ENCODE results near the gene USF2.

The USF2 gene

DNA sequence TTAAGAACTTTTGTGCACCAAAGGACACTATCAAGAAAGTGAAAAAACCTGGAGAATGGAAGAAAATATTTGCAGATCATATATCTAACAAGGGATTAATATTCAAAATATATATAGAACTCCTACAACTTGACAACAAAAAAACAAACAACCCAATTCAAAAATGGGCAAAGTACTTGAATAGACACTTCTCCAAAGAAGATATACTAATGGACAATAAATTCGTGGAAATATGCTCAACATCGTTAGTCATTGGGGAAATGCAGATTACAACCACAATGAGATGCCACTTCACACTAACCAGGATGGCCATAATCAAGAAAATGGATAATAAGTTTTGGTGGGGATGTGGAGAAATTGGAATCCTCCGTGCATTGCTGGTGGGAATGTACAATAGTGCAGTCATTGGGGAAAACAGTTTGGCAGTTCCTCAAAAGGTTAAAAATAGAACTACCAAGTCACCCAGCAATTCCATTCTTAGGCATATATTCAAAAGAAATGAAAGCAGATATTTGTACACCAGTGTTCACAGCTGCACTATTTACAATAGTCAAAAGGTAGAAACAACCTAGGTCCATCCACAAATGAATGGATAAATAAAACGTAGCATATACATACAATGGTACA lies 22.2 kb upstream of the USF2 start:
- DNase-seq = no peak

DNA sequence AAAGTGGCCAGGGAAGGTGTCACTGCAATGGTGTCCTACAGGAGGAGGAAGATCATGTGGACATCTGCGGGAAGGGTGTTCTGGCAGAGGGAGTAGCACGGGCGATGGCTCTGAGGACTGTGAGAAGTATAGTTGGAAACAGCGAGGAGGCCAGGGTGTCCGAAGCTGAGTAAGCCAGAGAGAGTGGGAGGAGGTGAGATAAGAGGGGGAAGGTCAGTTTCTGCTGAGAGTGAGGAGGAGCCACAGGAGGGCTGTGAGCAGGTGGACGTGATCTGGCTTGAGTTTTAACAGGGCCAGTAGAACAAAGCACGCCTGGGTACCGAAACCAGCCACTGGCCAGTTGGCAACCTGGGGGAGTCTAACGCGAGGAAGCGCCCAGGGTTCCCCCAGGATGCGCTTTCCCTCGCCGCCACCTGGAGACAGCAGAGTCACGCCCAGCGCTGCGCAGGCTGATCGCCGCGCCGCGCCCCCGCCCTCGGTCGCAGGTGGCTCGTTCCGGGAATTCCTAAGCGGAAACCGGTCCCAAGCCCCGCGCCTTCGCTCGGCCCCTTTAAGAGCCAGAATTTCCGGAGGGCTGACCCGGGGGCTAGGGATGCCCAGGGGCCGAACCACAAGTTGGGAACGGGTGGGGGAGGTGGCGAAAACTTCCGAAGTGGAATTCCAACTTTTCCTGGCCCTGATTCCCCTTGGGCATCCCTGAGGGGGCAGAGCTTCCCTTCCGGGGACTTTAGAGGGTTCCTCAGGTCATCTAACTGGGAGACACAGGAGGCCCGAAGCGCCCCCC lies 21.0 kb upstream of the USF2 start:
- DNase-seq = peak; percentile 83

DNA sequence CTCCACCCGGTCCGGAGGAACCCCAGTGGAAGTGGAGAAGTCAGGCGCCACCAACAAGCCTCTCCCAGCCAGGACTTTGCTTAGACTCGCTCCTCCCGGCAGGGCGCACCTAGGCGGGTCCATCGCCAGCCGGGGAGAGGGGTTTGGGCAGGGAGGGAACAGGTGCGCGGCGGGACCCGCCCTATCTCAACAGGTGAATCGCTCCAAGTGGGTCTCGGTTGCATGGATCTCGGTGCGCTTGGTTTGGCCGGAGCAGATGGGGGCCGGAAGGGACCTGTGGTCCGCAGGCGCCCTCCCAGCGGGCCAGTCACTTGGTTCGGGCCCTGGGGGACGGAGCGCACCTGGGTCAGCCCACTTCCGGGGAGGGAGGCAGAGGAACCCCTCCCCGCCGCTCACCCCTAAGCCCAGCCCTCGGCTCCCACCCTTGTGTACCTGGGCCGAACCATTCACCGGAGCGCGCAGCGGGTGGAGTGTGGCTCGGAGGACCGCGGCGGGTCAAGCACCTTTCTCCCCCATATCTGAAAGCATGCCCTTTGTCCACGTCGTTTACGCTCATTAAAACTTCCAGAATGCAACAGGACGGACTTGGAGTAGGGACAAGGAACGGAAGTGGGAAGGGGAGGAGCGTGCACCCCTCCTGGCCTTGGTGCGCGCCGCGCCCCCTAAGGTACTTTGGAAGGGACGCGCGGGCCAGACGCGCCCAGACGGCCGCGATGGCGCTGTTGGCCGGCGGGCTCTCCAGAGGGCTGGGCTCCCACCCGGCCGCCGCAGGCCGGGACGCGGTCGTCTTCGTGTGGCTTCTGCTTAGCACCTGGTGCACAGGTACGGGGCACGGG lies 20.2 kb upstream of the USF2 start, which contains the start of gene LSR:
TSS of gene LSR (plus strand) at position 693 of the 836 bp plus-strand sequence. CDS start at position 714, 21 bp downstream.
- peak; percentile 93 for DNase-seq

DNA sequence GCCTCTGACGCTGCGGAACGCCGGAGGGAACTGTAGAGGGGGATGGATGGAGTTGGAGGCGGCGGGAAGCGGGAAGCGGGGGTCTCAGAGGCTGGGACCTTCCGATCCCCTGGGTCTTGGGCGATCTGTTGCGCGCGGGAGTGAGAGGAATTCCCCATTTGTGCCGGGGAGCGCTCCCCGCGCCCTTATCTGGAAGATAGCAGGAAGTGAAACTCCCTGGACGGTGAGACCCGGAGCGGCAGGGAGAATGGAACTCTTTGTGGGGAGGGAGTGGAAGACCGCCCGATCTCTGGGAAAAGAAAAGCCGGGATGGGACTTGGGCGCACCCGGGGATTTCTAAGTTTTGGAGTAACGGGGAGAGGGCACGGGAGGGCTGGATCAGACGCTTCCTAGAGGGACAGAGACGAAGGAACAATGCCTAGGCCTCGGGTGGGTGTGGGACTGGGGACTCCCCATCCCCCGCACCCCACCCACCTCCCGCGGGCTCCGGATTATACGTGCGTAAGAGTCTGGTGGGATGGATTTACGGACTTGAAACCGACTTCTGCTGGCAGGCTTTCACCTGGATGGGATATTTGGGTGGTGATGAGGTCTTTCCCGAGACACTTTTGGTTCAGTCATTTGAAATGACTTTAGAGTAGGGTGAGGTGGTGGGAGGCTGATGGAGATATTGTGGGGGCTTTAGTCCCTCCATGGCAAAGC lies 19.5 kb upstream of the USF2 start:
- no peak for DNase-seq

DNA sequence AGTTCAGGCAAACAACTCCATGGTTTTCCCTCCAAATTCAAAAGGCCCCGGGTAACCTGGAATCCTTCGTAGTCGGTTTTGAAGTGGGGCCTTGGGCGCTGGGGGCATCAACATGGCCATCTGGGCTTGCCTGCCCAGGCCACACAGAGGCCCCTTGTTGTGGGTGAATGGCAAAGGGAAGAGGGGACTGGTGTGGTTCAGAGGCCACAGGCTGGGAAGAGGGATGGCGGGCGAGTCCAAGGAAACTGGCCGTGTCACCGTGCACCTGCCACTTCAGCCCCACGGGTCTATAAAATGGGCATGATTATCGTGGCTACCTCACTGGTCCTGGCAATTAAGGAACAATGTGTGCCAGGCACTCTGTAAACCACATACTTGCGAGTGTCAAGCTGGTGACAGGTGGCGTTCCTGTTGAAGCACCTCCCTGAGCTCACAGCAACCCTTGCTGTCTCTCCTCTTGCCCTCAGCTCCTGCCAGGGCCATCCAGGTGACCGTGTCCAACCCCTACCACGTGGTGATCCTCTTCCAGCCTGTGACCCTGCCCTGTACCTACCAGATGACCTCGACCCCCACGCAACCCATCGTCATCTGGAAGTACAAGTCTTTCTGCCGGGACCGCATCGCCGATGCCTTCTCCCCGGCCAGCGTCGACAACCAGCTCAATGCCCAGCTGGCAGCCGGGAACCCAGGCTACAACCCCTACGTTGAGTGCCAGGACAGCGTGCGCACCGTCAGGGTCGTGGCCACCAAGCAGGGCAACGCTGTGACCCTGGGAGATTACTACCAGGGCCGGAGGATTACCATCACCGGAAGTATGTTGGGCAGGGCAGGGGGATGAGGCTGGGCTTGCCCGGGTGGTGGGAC lies 18.7 kb upstream of the USF2 start:
- no peak for DNase-seq

DNA sequence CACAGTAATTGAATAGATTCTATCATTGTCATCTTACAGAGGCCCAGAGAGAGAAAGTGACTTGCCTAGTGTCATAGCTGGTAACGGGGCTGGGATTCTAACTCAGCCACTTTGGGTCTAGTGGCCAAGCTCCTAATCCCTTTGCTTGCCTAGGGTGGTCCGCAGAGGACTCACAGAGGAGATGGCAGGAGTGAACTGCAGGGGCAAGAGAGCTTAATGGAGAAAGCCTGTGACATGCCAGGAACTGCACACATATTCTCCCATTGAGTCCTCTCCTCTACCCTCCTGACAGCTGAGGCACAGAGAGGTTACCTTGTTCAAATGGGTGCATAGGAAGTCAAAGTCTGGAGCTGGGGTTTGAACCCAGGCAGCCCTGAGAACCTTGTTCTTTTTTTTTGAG lies 17.3 kb upstream of the USF2 start:
- DNase-seq = no peak

DNA sequence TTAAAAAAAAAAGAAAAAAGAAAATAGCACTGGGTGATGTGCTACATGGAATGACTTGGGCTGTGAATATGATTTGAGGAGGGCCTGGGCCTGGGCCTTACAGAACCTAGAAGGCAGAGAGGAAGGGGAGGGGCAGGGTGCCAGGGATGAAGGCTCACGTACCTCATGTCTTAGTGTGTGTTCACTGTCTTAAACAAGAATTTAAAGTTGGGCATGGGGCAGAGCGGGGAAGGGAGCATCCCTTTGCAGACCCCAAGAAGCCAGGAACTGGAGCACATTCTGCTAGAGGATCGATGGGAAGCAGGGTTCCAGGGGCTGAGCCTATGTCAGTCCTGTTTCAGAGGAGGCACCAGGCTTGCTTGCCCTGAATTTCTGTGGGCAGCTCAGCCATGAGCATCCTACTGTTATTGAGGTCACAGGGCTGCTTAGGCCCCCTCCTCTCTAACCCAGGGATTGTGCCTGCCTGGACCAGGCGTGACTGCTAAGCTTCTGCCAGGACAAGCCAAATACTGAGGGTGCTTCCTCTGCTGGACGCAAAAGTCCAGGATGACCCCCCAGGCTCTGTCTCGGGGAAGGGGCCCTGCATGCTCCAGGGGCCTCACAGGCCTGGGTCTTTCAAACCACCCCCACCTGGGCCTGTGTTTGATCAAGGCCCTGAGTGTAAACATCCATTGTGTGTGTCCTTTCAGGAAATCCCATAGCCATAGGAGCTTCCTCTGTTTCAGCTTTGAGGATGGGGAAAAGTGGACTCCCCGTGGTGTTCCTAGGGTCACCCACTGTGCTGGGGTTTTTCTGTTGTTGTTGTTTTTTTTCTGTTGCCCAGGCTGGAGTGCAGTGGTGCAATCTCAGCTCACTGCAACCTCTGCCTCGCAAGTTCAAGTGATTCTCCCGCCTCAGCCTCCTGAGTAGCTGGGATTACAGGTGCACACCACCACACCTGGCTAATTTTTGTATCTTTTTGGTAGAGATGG lies 15.2 kb upstream of the USF2 start:
- no peak for DNase-seq

DNA sequence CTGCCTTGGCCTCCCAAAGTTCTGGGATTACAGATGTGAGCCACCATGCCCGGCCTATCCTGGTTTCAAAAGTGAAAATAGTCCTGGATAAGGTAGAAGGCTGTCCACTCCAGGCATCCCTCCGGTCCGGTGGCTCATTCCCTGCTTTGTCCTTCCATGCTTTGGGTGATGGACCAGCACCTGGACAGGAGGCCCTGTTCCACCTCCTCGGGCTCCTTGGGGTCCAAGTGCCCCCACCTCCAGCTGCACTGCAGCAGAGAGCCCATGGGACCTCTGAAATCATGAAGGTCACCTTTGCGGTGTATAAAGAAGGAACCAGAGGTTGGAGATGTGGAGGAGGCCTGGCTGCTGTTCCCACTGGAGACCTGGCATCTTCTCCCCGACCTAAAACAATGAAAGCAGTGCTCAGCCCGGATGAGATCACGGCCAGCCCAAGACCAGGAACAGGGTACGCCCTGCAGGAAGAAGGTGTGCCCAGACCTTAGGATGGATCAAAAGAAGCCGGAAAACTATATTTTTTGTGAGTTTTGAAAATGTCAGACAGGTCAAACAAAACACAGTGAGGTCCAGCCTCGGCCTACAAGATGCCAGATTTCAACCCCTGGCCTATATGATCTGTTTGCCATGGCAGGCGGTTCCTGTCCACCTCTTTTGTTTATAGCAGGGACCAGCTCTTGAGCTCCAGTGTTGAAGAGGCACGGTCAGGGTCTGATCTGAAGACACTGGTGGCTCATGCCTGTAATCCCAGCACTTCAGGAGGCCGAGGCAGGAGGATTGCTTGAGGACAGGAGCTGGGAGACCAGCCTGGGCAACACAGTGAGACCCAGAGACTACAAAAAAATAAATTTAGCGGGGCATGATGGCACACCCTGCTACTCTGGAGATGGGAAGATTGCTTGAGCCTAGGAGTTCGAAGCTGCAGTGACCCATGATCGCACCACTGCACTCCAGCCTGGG lies 14.1 kb upstream of the USF2 start:
- DNase-seq = no peak

DNA sequence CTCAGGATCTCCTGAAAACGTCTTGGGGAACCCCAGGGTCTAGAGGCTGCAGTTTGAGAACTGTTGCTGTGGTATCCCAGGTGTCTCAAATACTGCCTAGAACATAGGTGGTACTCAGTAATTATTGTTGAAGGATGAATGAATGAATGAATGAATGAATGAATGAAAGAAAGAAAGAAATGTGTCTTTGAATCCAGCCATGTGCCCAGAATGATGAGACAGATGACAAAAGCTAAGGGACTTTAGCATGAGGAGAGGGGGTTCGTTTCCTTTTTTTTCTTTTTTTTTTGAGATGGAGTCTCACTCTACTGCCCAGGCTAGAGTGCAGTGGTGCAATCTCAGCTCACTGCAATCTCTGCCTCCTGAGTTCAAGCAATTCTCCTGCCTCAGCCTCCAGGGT lies 12.2 kb upstream of the USF2 start:
- no peak for DNase-seq

DNA sequence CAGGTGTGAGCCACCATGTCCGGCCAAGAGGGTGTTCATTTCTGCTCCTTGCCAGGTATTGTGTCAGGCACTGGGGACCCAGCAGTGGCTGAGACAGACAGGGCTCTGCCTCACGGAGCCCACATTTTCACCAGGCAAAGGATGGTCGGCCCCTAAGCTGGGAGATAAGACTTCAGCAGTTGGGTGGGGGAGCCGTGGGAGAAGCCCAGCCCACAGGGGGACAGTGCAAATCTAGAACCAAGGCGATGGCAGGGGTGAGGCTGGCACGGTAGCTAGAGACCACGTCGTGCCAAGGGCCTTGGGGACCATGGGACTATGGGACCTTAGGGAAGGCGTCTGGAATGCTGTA lies 11.7 kb upstream of the USF2 start:
- DNase-seq = no peak

DNA sequence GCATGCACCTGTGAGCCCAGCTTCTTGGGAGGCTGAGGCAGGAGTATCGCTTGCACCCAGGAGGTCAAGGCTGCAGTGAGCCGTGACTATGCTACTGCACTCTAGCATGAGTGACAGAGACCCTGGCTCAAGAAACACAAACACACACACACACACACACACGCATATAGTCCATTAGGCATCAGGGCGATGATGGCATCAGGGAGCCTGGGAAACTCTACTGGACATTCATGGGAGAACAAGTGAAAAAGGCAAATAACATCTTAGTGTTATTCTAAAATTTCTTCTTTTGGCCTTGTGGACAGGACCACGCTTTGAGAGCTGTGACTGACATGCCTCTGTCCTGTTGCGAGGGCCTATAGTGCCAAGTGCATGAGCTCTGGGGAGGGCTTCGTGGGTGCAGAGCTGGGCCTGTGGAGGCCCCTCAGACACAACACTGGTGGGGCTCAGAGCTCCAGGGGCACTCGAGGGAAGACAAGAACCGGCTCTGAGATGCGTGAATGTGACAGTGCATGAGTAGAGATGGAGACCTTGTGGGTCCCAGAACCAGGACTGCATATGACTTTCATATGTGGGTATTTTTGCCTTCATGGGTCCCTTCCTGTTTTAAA lies 8.0 kb upstream of the USF2 start:
- DNase-seq = no peak

DNA sequence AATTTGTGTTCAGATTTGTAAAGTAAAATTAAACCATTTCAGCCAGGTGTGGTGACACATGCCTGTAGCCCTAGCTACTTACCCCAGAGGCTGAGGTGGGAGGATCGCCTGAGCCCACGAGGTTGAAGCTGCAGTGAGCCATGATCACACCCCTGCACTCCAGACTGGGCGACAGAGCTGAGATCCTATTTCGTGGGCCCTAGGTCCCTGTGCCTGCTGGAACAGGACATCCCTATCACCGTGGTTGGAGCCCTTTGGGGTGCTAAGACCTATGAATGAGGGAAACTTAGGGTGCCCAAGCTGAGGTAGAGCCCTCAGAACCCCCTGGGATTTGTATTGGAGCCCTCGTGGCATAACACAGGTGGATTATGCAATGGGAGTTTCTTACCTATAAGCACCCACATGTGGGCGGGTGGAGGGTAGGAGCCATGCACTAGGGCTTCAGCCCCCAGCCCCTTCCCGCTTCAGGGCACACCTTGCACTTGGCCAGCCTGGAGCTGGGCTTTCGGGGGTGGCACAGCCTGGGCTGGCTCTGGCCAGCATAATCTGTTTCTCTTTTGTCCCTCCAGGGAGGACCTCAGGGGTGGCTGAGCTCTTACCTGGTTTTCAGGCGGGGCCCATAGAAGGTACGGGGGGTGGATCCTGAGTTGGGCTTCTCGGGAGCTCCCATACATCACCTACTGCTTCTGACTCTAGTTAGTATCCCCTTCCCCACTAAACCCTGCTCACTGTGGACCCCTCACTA lies 7.2 kb upstream of the USF2 start:
- no peak for DNase-seq

DNA sequence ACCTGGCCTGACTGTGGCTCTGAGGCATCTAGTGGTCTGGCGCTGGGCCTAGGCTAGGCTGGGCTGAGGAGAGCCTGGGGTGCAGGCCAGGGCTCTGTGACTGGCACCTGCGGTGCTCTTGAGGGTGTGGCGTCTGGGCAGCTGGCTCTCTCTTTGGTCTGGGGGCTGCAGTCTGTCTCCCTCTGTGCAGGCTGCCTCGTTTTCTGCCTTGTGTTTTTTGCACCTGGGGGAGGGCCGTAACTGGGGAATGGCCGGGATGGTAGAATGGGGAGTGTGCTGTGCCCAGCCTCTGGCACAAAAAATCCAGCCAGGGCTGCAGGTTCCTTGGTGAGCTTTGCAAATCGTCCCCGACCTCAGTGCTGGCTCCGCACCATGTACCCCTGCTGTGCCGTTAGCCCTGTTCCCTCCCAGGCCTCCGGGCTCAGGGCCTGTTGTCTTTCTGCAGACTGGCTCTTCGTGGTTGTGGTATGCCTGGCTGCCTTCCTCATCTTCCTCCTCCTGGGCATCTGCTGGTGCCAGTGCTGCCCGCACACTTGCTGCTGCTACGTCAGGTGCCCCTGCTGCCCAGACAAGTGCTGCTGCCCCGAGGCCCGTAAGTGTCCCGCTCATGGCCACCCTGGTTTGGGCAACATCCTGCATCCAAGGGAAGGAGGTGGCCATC lies 6.5 kb upstream of the USF2 start:
- DNase-seq = no peak

DNA sequence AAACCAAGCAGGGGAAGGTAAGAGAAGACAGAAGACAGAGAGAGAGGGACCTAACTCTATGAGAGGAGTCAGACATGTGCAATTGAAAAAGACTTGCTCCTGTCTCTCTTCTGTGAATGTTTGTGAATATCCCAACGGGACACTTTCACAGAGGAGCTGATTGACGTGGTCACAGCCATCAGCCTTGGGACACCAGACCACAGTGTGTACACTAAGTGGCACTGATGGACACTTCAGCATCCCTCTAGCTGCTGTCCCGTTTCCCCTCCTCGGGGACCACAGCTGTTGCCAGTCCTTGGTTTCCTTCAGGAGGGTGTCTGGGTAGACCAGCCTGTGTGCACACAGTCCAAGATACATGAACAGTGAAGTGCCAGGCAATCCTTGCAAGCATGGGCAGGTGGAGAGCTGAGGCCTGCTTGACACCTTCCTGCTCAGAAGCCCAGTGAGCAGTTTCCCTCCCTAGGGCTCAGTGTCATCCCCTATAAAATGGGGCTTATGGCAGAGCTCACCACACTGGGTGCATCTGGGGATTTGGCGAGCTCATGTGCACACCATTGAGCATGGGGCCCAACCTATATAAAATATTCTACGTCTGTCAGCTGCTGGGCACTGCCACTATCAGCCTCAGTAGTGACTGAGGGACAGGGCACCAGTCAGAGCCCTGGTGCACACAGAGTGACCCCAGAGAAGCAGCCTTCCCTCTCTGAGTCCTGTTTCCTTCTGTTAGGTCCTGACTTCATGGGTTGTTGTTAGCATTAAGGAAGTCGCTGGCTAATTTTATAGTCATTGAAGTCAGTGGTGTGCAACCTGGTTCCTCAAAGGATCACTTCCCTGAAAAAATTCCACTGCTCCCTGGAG lies 4.3 kb upstream of the USF2 start:
- no peak for DNase-seq

DNA sequence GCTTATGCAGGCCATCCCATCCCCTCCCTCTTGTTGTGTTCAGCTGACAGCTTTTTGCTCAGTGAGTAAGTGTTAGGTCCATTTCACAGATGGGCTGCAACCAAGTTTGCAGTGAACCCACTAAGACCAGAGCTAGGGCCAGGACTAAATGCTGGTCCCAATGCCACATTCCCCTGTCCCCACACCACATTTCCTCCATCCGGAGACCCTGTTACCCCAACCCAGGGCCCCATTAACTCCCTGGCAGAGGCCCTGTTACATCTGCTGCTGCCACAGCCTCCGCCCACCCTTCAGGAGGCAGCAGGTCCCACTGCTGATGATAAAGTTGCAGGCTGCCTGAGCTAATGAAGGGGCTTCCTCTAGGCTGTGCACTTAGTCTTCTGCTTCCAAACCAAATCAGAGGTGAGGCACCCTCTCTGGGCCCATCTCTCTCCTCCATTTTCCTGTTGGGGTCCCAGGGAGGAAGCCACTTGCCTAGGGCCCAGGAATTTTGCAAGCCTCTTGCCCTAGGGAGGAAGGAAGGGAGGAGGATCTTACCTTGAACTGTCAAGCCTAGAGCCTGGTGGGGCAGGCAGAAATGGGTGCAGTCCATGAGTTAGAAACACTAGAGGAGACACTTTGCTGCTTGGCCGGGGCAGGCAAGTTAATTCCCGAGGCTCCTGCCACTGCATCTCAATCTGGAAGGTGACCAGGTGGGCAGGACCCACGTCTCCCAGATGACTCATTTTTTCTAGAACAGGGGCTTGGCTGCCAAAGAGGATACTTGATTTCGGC lies 3.4 kb upstream of the USF2 start:
- DNase-seq = no peak

DNA sequence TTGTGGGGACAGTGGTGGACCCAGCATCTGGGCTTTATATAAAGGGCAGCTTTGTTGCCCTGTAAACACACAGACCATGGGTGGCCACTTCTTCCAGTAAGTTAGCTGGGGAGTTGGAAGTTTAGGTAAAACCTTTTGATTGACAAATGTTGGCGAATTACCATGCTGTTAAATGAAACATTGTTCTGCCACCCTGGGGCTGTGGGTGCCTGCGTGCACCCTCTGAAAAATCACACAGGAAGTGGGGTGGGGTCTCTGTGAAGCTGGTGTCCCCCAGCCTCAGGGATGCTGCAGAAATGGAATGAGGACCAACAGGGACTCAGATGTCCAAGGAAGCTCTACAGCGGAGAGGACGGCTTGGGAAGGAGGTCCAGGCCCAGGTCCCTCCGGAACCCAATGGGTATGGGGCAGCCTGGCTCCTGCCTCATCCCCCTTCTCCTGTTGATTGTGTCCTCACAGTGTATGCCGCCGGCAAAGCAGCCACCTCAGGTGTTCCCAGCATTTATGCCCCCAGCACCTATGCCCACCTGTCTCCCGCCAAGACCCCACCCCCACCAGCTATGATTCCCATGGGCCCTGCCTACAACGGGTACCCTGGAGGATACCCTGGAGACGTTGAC lies 2.8 kb upstream of the USF2 start:
- DNase-seq = no peak
